Progenitor cell of endocrine pancreas (in vitro differentiated cells): ENCODE results near the gene GDPD5. TPM values are rescaled to one million over a fixed set of nuclear protein-coding genes. Genes with fewer than 3 reads are reported as not detected.

Experiments used
- DNase-seq: peaks from one replicate; pipeline ENCODE4 v3.0.0; 2021; ENCODE audit warnings: low spot score; ENCODE audit not compliant: unreplicated experiment
- H3K27ac Mint-ChIP-seq: 2 replicates; pipeline ENCODE4 v1.8.0; 2021; ENCODE audit warnings: mild to moderate bottlenecking, moderate library complexity, mixed read lengths
- H3K27me3 Mint-ChIP-seq: 2 replicates; pipeline ENCODE4 v1.8.0; 2021; ENCODE audit warnings: mixed read lengths
- H3K36me3 Mint-ChIP-seq: 2 replicates; pipeline ENCODE4 v1.8.0; 2022; ENCODE audit warnings: mixed read lengths; ENCODE audit not compliant: insufficient read depth
- H3K4me1 Mint-ChIP-seq: 2 replicates; pipeline ENCODE4 v1.8.0; 2021; ENCODE audit warnings: low read depth, mixed read lengths
- H3K4me3 Mint-ChIP-seq: 2 replicates; pipeline ENCODE4 v1.8.0; 2021; ENCODE audit warnings: low read depth, mild to moderate bottlenecking, moderate library complexity, mixed read lengths
- H3K9me3 Mint-ChIP-seq: 2 replicates; pipeline ENCODE4 v1.8.0; 2021; ENCODE audit warnings: low read depth, mixed read lengths
- total RNA-seq: library from RNA; stranded (reverse); gene quantifications from 2 replicates; pipeline ENCODE4 v1.2.1, GENCODE V29; 2021
- TF ChIP-seq, protein P1 (sequence below): fragments of 200-600 bp; sonication (generic); IDR thresholded peaks from one replicate; pipeline ENCODE4 v1.5.0; 2021; ENCODE audit warnings: antibody characterized with exemption, mild to moderate bottlenecking; ENCODE audit not compliant: unreplicated experiment

The GDPD5 gene
- total RNA-seq, 1 donor from 2014 or later = 32.4 TPM

DNA sequence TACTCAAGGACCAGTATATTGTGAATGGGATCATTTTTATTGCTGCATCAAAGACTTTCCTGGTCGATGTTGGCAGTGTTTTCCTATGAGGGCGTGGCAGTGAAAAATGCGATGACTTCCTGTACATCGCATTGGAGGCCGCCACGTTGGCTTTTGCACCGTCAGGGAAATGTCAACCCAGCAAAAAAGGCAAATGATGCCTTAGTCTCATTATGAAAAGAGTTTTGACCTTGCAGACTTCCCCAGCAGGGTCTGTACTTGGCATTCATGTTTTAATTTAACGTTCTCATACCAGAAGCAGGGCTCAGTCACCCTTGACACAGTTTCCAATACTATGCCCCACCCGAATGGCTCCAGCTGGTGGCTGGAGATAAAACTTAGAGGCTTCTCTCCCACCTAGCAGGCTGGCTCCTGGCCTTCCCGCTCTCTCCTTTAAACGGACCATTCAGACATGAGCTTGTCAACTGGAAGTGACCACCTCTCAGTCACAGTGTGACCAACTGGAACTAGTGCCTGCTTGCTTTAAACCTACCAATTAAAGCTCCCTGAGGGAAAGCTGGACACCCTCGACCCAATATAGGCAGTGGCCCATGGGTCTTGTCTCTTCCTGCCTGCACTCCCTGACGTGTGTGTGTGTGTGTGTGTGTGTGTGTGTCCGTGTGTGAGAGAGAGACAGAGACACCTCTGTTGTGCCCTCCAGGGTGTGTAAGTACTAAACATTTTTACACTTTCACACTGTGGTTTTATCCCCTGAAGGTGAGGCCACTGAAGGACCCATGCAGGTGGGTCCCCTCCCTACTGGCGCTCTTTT lies 8.7 kb upstream of the GDPD5 start:
- TF ChIP-seq, protein P1, sequence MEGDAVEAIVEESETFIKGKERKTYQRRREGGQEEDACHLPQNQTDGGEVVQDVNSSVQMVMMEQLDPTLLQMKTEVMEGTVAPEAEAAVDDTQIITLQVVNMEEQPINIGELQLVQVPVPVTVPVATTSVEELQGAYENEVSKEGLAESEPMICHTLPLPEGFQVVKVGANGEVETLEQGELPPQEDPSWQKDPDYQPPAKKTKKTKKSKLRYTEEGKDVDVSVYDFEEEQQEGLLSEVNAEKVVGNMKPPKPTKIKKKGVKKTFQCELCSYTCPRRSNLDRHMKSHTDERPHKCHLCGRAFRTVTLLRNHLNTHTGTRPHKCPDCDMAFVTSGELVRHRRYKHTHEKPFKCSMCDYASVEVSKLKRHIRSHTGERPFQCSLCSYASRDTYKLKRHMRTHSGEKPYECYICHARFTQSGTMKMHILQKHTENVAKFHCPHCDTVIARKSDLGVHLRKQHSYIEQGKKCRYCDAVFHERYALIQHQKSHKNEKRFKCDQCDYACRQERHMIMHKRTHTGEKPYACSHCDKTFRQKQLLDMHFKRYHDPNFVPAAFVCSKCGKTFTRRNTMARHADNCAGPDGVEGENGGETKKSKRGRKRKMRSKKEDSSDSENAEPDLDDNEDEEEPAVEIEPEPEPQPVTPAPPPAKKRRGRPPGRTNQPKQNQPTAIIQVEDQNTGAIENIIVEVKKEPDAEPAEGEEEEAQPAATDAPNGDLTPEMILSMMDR = no peak
- no peak overlapping the region for H3K4me3 Mint-ChIP-seq
- H3K4me1 Mint-ChIP-seq = peaks cover 10% of the 10 kb centered on the region
- no peaks in the 10 kb centered on the region for H3K36me3 Mint-ChIP-seq
- H3K27me3 Mint-ChIP-seq = peaks cover 13% of the 10 kb centered on the region
- DNase-seq = no peak
- H3K9me3 Mint-ChIP-seq = no peaks in the 10 kb centered on the region
- no peak overlapping the region for H3K27ac Mint-ChIP-seq

DNA sequence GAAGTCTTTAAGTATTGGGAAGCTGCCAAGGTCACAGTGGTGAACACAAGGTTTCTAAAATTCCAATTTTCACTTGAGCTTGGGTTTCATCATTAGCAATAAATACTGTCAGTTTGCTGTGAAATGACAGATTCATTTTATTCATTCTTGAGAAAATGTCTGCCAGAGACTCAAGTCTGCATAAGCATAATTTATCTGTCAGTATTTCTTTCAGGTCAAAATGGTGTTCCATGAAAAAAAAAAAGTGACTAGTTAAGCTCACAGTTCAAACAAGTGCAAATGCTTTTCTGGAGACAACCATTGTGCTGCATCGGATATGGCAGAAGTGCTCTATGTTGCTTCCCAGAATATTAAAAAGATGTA lies 8.1 kb upstream of the GDPD5 start:
- Mint-ChIP-seq H3K4me3 (no peak overlapping the region), H3K9me3 (no peaks in the 10 kb centered on the region), H3K27me3 (peaks cover 19% of the 10 kb centered on the region), H3K36me3 (no peaks in the 10 kb centered on the region), H3K27ac (no peak overlapping the region), H3K4me1 (peaks cover 8% of the 10 kb centered on the region)
- TF ChIP-seq, protein P1 = no peak
- no peak for DNase-seq

DNA sequence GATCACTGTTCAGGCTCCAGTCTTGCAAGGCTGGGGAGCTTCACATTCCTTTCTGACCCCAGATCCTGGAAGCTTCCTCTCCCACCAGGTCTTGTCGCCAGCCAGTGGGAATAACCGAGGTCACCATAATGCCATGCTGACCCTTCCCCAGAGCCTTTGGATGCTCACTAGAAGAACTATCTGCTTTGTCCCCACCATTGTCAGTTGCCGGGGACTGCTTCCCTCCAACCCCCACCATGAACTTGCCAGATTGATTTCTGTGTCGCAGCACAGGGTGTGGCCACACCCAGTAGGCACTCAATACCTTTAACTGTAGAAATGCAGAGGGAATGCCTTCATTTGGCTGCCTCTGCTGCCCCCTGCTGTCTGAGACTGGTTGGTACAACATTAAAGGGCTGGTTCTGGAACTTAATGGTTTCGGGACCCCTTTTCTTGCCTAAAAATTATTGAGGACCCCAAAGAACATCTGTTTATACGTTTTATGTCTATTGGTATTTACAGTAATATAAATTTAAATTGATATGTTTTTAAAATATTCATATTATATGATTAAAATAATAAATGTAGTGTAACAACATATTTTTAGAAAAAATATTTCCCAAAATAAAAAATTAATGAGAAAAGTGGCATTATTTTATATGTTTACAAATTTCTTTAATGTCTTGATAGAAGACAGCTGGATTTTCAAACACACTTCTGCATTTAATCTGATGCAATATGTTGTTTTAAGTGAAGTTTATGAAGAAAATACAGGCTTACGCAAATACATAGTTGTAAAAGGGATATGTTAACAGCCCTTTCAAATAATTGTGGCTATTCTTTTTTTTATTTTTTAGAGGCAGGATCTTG lies 6.7 kb upstream of the GDPD5 start:
- peak overlapping the region; percentile 73 for H3K27ac Mint-ChIP-seq
- TF ChIP-seq, protein P1 = peak; percentile 97
- H3K36me3 Mint-ChIP-seq = no peaks in the 10 kb centered on the region
- H3K4me1 Mint-ChIP-seq = peaks cover 9% of the 10 kb centered on the region
- no peaks in the 10 kb centered on the region for H3K9me3 Mint-ChIP-seq
- H3K4me3 Mint-ChIP-seq = no peak overlapping the region
- H3K27me3 Mint-ChIP-seq = peaks cover 20% of the 10 kb centered on the region
- peak; percentile 71 for DNase-seq

DNA sequence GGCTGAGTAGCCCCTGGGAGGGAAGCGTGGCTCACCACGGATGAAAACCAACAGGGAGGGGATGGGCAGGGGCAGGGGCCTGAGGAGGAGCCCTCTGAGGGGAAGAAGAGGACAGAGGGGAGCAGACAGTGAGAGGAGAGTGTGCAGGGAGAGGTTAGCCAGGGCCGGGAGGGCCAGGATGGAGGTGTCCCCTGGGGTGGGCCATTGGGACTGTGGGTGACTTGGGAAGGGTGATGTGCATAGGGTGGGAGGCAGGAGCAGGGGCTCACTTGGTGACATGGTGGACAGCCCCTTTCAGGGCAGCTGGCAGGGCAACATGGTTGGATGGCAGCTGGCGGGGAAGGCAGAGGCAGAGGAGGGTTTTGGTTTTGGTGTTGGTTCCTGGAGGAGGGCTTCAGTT lies 5.6 kb upstream of the GDPD5 start:
- Mint-ChIP-seq H3K9me3 (no peaks in the 10 kb centered on the region), H3K4me1 (peaks cover 10% of the 10 kb centered on the region), H3K27ac (peak overlapping the region; percentile 60), H3K4me3 (no peak overlapping the region), H3K36me3 (no peaks in the 10 kb centered on the region), H3K27me3 (peaks cover 20% of the 10 kb centered on the region)
- DNase-seq = no peak
- TF ChIP-seq, protein P1 = no peak

DNA sequence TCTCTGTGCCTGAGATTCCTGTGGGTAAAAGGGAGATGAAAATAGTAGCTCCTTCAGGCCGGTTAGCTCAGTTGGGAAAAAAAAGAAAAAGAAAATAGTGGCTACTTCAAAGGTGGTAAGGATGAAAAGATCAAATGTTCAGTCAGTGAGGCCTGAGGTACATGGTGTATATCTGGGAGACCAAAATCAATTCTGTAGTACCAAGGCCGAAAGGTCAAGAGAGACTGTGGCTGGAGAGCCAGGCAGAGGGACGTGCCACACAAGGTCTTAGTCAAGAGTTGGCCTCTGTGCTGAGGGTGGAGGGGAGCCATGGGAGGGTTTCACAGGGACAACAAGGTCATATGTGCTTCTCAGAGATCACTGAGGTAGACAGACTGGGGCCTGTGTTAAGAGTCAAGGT lies 4.8 kb upstream of the GDPD5 start:
- TF ChIP-seq, protein P1 = no peak
- Mint-ChIP-seq H3K4me1 (peaks cover 11% of the 10 kb centered on the region), H3K27ac (no peak overlapping the region), H3K27me3 (peaks cover 20% of the 10 kb centered on the region), H3K9me3 (no peaks in the 10 kb centered on the region), H3K4me3 (no peak overlapping the region), H3K36me3 (no peaks in the 10 kb centered on the region)
- DNase-seq = no peak
